ENCODE data around the gene TRIM13.
"Not testable (repeated sequence)": the region's sequence is repeated elsewhere in the genome, so short reads cannot be mapped to it uniquely, and the experiment has no call there.

Gene TRIM13

GRCh38 chr13:50060718-50061117 is 63.9 kb downstream of the TRIM13 start:
- DNase-seq (ENCODE audit: low read depth in 2 of 2), result no peak

- not testable (repeated sequence) for DNase-seq (ENCODE audit: low read depth in 2 of 2)
These were observed 65.5 kb downstream of the TRIM13 start for GRCh38 chr13:50062336-50062735.

- no peak for DNase-seq (ENCODE audit: low read depth in 2 of 2)
These were observed 68.9 kb downstream of the TRIM13 start for GRCh38 chr13:50065712-50066111.
